ENCODE data around the gene PLA2G5.

Gene PLA2G5

GRCh38 chr1:20074055-20074724 is 4.2 kb downstream of the PLA2G5 start:
- no peaks in the 10 kb centered on the region for H3K36me3 ChIP-seq (replicated peaks; ENCODE audit: low read depth, low read length)
- H3K27ac ChIP-seq (ENCODE audit: low read length): no peak overlapping the region
- H3K4me1 ChIP-seq (ENCODE audit: low read length): peaks cover 32% of the 10 kb centered on the region
- H3K9ac ChIP-seq (ENCODE audit: low read length): no peak overlapping the region
- H3K27me3 ChIP-seq (ENCODE audit: low read depth, low read length): no peaks in the 10 kb centered on the region
- no peak overlapping the region for H3K4me2 ChIP-seq (ENCODE audit: low read length)
- no peaks in the 10 kb centered on the region for H3K79me2 ChIP-seq (ENCODE audit: low read length)
- H2AFZ ChIP-seq (ENCODE audit: low read depth, low read length): no peak overlapping the region
- H3K4me3 ChIP-seq (ENCODE audit: low read length): no peak overlapping the region
- no peaks in the 10 kb centered on the region for H4K20me1 ChIP-seq (ENCODE audit: insufficient read depth, low read length)
- H3K9me3 ChIP-seq (ENCODE audit: insufficient read depth, low read length): no peaks in the 10 kb centered on the region
- TF ChIP-seq, protein P1, sequence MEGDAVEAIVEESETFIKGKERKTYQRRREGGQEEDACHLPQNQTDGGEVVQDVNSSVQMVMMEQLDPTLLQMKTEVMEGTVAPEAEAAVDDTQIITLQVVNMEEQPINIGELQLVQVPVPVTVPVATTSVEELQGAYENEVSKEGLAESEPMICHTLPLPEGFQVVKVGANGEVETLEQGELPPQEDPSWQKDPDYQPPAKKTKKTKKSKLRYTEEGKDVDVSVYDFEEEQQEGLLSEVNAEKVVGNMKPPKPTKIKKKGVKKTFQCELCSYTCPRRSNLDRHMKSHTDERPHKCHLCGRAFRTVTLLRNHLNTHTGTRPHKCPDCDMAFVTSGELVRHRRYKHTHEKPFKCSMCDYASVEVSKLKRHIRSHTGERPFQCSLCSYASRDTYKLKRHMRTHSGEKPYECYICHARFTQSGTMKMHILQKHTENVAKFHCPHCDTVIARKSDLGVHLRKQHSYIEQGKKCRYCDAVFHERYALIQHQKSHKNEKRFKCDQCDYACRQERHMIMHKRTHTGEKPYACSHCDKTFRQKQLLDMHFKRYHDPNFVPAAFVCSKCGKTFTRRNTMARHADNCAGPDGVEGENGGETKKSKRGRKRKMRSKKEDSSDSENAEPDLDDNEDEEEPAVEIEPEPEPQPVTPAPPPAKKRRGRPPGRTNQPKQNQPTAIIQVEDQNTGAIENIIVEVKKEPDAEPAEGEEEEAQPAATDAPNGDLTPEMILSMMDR (IDR thresholded peaks at IDR 0.05; ENCODE audit: low read depth, low read length): no peak
- TF ChIP-seq EZH2phosphoT487 (IDR thresholded peaks at IDR 0.05; ENCODE audit: low read depth): no peak

DNA sequence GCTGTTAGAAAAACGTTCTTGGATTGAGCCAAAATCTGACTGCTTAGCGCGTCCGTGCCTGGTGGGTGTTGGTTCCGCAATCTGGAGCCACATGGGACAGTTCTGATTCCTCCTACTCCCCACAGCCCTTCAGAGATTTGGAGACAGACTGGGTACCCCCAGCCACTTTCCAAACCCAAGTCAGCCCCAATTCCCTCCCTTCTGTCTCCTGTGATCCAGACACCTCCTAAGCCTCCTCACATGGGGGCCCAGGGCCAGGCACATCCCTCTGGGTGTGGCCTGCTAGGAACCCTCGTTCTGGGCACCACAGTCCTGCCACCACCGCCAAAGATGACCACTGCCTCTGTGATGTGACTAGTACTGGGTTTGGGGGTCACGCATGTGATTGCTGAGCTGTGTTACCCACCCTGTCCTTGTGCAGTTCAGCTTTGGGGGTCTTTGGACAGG is 4.8 kb downstream of the PLA2G5 start:
- Histone ChIP-seq H3K27ac (ENCODE audit: low read length) (no peak overlapping the region), H3K27me3 (ENCODE audit: low read depth, low read length) (no peaks in the 10 kb centered on the region), H3K4me3 (ENCODE audit: low read length) (no peak overlapping the region), H4K20me1 (ENCODE audit: insufficient read depth, low read length) (no peaks in the 10 kb centered on the region), H3K9ac (ENCODE audit: low read length) (no peak overlapping the region), H3K9me3 (ENCODE audit: insufficient read depth, low read length) (no peaks in the 10 kb centered on the region), H2AFZ (ENCODE audit: low read depth, low read length) (no peak overlapping the region), H3K4me2 (ENCODE audit: low read length) (no peak overlapping the region), H3K36me3 (replicated peaks; ENCODE audit: low read depth, low read length) (no peaks in the 10 kb centered on the region), H3K79me2 (ENCODE audit: low read length) (no peaks in the 10 kb centered on the region), H3K4me1 (ENCODE audit: low read length) (peaks cover 38% of the 10 kb centered on the region)
- no peak for TF ChIP-seq EZH2phosphoT487 (IDR thresholded peaks at IDR 0.05; ENCODE audit: low read depth)
- TF ChIP-seq, protein P1 (IDR thresholded peaks at IDR 0.05; ENCODE audit: low read depth, low read length): no peak

DNA sequence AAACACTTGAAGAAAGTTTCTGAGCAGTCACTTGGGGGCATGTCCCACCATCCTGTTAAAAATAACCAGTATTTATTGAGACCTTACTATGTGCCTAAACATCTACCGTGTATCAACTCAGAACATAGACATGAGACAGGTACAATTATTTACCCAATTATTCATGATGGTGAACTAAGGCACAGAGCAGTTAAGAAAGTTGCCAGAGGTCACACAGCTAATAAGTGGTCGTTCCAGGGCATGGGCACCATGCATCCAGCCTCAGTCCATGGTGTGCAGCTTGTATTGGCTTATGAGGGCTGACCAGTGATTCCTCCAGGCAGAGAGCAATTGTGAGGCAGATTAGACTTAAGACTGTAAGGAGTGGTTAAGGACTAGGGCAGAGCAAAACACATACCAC is 5.4 kb downstream of the PLA2G5 start:
- no peak overlapping the region for H3K4me2 ChIP-seq (ENCODE audit: low read length)
- TF ChIP-seq, protein P1 (IDR thresholded peaks at IDR 0.05; ENCODE audit: low read depth, low read length): no peak
- no peak for TF ChIP-seq EZH2phosphoT487 (IDR thresholded peaks at IDR 0.05; ENCODE audit: low read depth)
- peaks cover 44% of the 10 kb centered on the region for H3K4me1 ChIP-seq (ENCODE audit: low read length)
- H3K27ac ChIP-seq (ENCODE audit: low read length): no peak overlapping the region
- H3K36me3 ChIP-seq (replicated peaks; ENCODE audit: low read depth, low read length): no peaks in the 10 kb centered on the region
- H3K9me3 ChIP-seq (ENCODE audit: insufficient read depth, low read length): no peaks in the 10 kb centered on the region
- no peaks in the 10 kb centered on the region for H4K20me1 ChIP-seq (ENCODE audit: insufficient read depth, low read length)
- no peaks in the 10 kb centered on the region for H3K27me3 ChIP-seq (ENCODE audit: low read depth, low read length)
- no peak overlapping the region for H3K4me3 ChIP-seq (ENCODE audit: low read length)
- H3K79me2 ChIP-seq (ENCODE audit: low read length): no peaks in the 10 kb centered on the region
- H3K9ac ChIP-seq (ENCODE audit: low read length): no peak overlapping the region
- H2AFZ ChIP-seq (ENCODE audit: low read depth, low read length): no peak overlapping the region

DNA sequence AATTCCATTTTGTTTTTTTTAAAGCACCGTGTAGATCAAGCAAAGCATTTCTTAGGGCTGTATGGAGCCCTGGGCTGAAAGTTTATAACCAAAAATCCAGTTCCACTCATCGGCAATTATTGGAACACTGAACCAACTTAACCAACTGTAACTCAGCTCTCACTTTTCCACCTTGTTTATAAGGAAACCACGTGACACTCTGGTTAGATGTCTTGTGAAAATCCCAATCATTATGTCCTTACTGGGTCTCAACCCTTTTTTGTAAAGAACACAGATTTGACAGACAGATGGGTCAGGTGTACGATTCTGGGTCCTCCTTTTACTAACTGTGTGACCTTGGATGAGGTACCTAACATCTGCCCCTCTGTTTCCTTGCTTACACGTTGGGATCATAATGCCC is 6.2 kb downstream of the PLA2G5 start:
- Histone ChIP-seq H3K4me1 (ENCODE audit: low read length) (peaks cover 53% of the 10 kb centered on the region), H3K27ac (ENCODE audit: low read length) (no peak overlapping the region), H3K4me3 (ENCODE audit: low read length) (no peak overlapping the region), H3K27me3 (ENCODE audit: low read depth, low read length) (no peaks in the 10 kb centered on the region), H3K36me3 (replicated peaks; ENCODE audit: low read depth, low read length) (no peaks in the 10 kb centered on the region), H3K9me3 (ENCODE audit: insufficient read depth, low read length) (no peaks in the 10 kb centered on the region), H3K79me2 (ENCODE audit: low read length) (no peaks in the 10 kb centered on the region), H3K4me2 (ENCODE audit: low read length) (no peak overlapping the region), H4K20me1 (ENCODE audit: insufficient read depth, low read length) (no peaks in the 10 kb centered on the region), H2AFZ (ENCODE audit: low read depth, low read length) (no peak overlapping the region), H3K9ac (ENCODE audit: low read length) (no peak overlapping the region)
- TF ChIP-seq, protein P1 (IDR thresholded peaks at IDR 0.05; ENCODE audit: low read depth, low read length): no peak
- no peak for TF ChIP-seq EZH2phosphoT487 (IDR thresholded peaks at IDR 0.05; ENCODE audit: low read depth)
